NCI-H187 (cell line): ENCODE results near the gene OR52K2.
"Not testable (repeated sequence)": the region's sequence is repeated elsewhere in the genome, so short reads cannot be mapped to it uniquely, and the experiment has no call there.

ENCODE experiments used
- DNase-seq, 2 experiments: peaks; one replicate each; lab custom pipeline; 2025; lab: John Stamatoyannopoulos, UW

OR52K2 gene

GRCh38 chr11:4480577-4481239 is 31.6 kb downstream of the OR52K2 start:
- DNase-seq, result no peak

- DNase-seq, result no peak
Observed at GRCh38 chr11:4481240-4481582, 32.1 kb downstream of the OR52K2 start.

GRCh38 chr11:4482445-4482844 is 33.4 kb downstream of the OR52K2 start, which contains the start of gene OR52K1:
TSS of gene OR52K1 (plus strand) at chr11:4482646. CDS start at chr11:4488901, 6,255 bp downstream.
- no peak for DNase-seq

- no peak for DNase-seq
Observed at GRCh38 chr11:4484310-4484709, 35.2 kb downstream of the OR52K2 start.

GRCh38 chr11:4491405-4491804 is 42.3 kb downstream of the OR52K2 start:
- DNase-seq, result not testable (repeated sequence)

GRCh38 chr11:4491878-4492606 is 42.9 kb downstream of the OR52K2 start:
- no peak for DNase-seq

- no peak for DNase-seq
Observed at GRCh38 chr11:4493480-4493818, 44.4 kb downstream of the OR52K2 start.

GRCh38 chr11:4495487-4495886 is 46.4 kb downstream of the OR52K2 start:
- DNase-seq, result no peak

- no peak for DNase-seq
Observed at GRCh38 chr11:4495986-4496385, 46.9 kb downstream of the OR52K2 start.

- DNase-seq, result no peak
Observed at GRCh38 chr11:4496557-4497248, 47.6 kb downstream of the OR52K2 start.
